ENCODE results near the gene TAS1R1. TPM values are rescaled to one million over a fixed set of nuclear protein-coding genes. Genes with fewer than 3 reads are reported as not detected.
A peak's percentile ranks its signal among the peaks of the same experiment; 100 is the strongest.

TAS1R1 gene
- total RNA-seq, 2 donors from 2014 or later, result not detected

DNA sequence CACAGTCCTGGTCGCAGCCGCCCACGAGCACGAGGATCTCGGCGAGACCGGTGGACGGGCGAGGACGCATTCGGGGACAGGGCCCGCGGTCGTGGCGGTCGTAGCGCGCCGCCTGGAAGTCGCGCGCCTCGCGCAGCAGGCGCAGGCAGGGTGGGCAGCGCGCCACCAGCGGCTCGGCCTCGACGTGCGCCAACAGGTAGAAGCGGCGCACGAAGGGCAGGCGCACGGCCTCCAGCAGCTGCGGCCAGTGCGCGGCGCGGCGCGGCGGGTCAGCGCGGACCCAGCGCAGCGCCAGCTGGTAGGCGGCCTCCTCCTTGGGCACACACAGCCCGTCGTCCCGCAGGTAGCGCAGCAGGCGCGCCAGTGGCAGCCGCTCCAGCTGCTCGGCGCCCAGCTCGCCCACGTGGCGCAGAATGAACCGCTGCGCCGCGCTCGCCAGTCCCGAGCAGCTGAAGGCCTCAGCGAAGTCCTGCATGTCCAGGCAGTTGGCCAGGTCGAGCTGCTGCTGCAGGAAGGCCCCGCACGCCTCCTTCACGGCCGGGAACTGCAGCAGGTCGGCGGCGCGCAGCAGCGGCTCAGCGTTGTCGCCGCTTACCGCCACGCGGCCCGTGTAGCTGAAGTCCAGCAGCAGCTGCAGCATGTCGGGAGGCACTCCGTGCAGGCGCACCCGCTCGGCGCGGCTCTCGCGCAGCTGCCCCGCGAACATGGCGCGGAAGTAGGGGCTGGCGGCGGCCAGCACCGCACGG is 47.0 kb downstream of the TAS1R1 start:
- Histone ChIP-seq H3K4me3 (peak overlapping the region; percentile 53 to 75), H3K4me1 (peaks cover 55% of the 10 kb centered on the region), H3K27me3 (no peaks in the 10 kb centered on the region), H3K9me3 (no peaks in the 10 kb centered on the region), H3K27ac (peak overlapping the region; percentile 86 to 99 (median 96)), H3K36me3 (replicated peaks in 1 of 2; ENCODE audit: insufficient read depth in 1 of 2, low read depth in 2 of 2) (peaks cover 0 to 6% of the 10 kb centered on the region in 2 donors)
- ATAC-seq, result peak; percentile 28
- WGBS, 2 donors, result 0% methylated on average over 11 to 83 of the region's 103 CpGs
- intact Hi-C loops (cut with DNase I), result no loop called here
- TF ChIP-seq, protein P1, sequence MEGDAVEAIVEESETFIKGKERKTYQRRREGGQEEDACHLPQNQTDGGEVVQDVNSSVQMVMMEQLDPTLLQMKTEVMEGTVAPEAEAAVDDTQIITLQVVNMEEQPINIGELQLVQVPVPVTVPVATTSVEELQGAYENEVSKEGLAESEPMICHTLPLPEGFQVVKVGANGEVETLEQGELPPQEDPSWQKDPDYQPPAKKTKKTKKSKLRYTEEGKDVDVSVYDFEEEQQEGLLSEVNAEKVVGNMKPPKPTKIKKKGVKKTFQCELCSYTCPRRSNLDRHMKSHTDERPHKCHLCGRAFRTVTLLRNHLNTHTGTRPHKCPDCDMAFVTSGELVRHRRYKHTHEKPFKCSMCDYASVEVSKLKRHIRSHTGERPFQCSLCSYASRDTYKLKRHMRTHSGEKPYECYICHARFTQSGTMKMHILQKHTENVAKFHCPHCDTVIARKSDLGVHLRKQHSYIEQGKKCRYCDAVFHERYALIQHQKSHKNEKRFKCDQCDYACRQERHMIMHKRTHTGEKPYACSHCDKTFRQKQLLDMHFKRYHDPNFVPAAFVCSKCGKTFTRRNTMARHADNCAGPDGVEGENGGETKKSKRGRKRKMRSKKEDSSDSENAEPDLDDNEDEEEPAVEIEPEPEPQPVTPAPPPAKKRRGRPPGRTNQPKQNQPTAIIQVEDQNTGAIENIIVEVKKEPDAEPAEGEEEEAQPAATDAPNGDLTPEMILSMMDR (IDR thresholded peaks at IDR 0.05), result peak in 3 of 7 experiments; percentile 19 to 26 (median 25)
- TF ChIP-seq POLR2A (IDR thresholded peaks at IDR 0.05), result peak in 1 of 3 donors; percentile 19
- DNase-seq, result peak; percentile 67 to 76 (median 70)

GRCh38 chr1:6602669-6603237 is 47.6 kb downstream of the TAS1R1 start, which contains the start of gene KLHL21:
TSS of gene KLHL21 (minus strand) at chr1:6602869. CDS start at chr1:6602817, 52 bp downstream.
- intact Hi-C loops (cut with DNase I), result no loop called here
- peak; percentile 83 to 92 (median 86) for TF ChIP-seq POLR2A (IDR thresholded peaks at IDR 0.05)
- TF ChIP-seq, protein P1 (IDR thresholded peaks at IDR 0.05), result peak in 1 of 7 experiments; percentile 29
- 0% methylated on average over 2 to 59 of the region's 84 CpGs for WGBS, 2 donors
- DNase-seq (peak; percentile 88 to 92 (median 90)), ATAC-seq (peak; percentile 73)
- H3K27me3 ChIP-seq, result no peaks in the 10 kb centered on the region
- no peaks in the 10 kb centered on the region for H3K9me3 ChIP-seq
- peak within 1 kb of the TSS; percentile 86 to 99 (median 96) for H3K27ac ChIP-seq
- peaks cover 48% of the 10 kb centered on the region for H3K4me1 ChIP-seq
- H3K36me3 ChIP-seq (replicated peaks in 1 of 2; ENCODE audit: insufficient read depth in 1 of 2, low read depth in 2 of 2), result peaks cover 0 to 2% of the 10 kb centered on the region in 2 donors
- peak within 1 kb of the TSS; percentile 53 to 75 for H3K4me3 ChIP-seq

DNA sequence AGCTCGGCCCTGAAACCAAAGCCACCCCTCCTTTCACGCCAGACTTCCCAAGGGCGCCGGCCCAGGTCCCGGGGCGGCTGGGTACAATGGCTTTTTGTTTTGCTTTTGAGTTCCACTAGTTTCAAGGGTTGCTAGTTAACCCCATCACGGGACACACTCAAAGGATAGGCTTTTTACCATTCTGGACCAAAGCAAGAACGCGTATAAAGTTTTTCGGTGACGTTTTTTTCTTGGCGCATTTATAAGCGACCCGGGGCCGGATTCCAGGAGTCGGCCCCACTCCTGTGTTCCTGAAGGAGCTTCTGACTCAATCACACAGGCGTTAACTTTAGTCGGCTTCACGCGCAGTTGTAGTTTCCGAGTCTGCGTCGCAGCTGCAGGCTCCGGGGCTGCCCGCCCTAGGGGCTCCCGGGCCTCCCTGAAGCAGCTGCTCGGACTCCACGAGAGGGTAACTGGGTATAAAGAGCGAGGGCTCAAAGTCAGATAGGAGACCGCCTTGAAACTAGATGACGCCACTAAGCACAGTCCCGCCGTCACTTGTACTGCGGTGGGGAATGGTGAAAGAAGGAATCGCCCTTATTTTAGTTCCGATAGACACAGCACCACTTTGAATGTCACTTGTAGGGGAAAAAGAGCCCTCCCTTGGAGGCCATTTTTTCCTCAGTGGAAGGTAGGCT is 48.3 kb downstream of the TAS1R1 start:
- peak; percentile 60 to 68 (median 64) for DNase-seq
- Histone ChIP-seq H3K36me3 (replicated peaks in 1 of 2; ENCODE audit: insufficient read depth in 1 of 2, low read depth in 2 of 2) (no peaks in the 10 kb centered on the region), H3K4me1 (peaks cover 42% of the 10 kb centered on the region), H3K27me3 (no peaks in the 10 kb centered on the region), H3K27ac (peak overlapping the region; percentile 86 to 99 (median 96)), H3K4me3 (peak overlapping the region; percentile 53 to 75), H3K9me3 (no peaks in the 10 kb centered on the region)
- WGBS, 2 donors, result 1 to 3% methylated on average over 28 to 36 of the region's 36 CpGs
- peak; percentile 38 for ATAC-seq
- intact Hi-C loops (cut with DNase I), result no loop called here
- TF ChIP-seq, protein P1 (IDR thresholded peaks at IDR 0.05), result no peak
- TF ChIP-seq POLR2A (IDR thresholded peaks at IDR 0.05), result peak in 2 of 3 donors; percentile 72 to 84

GRCh38 chr1:6603915-6604558 is 48.9 kb downstream of the TAS1R1 start:
- Histone ChIP-seq H3K27me3 (no peaks in the 10 kb centered on the region), H3K4me1 (peaks cover 35% of the 10 kb centered on the region), H3K9me3 (no peaks in the 10 kb centered on the region), H3K4me3 (no peak overlapping the region), H3K36me3 (replicated peaks in 1 of 2; ENCODE audit: insufficient read depth in 1 of 2, low read depth in 2 of 2) (no peaks in the 10 kb centered on the region), H3K27ac (peak overlapping the region; percentile 86 to 99 (median 96))
- ATAC-seq (no peak), DNase-seq (peak; percentile 55 to 73 (median 64))
- intact Hi-C loops (cut with DNase I), result no loop called here
- TF ChIP-seq, protein P1 (IDR thresholded peaks at IDR 0.05), result peak in 3 of 7 experiments; percentile 18 to 24 (median 22)
- TF ChIP-seq POLR2A (IDR thresholded peaks at IDR 0.05), result no peak
- 44 to 60% methylated on average over 19 of the region's 19 CpGs for WGBS, 2 donors

Measured in body of pancreas (tissue), 4 donors.